Heart left ventricle (tissue), 13 donors: ENCODE measurements around the gene ANKRD29.

Experiments used
- POLR2A ChIP-seq, 2 donors: fragments of 450-650 bp; IDR thresholded peaks; one replicate each; pipeline ENCODE4 v1.6.1; 2017; ENCODE audit warnings: antibody characterized with exemption in 2 of 2, mild to moderate bottlenecking in 2 of 2, moderate library complexity in 2 of 2
- TF ChIP-seq, protein P1 (sequence below), 12 donors: fragments of 200-600 bp; sonication (generic) in 4 of 12; IDR thresholded peaks; one replicate each; pipeline versions ENCODE4 v1.5.0 to v1.8.0; 2018 to 2022; ENCODE audit warnings: antibody characterized with exemption in 12 of 12, mild to moderate bottlenecking in 5 of 12
- donor health status: ischemic (EF 13 %, LVEDD 7.1; RV severe dilation, severe dysfunction).
- donor health status: DM: no; HTN: yes; CAD: no.
- donor health status: DM: no; HTN: no; CAD: no.
- donor health status: ischemic (EF 25% LVEDD 6.9; RV normal size, moderate dysfunction).
- donor health status: ischemic (EF 25% LVEDD 5.7; RV mildly dilated, moderate dysfunction).
- donor health status: ischemic (EF 35%, LVEDD 5.7; RV mildly dilated, moderate dysfunction).
- donor health status: nonischemic (EF 11% LVEDD 7.7; RV severe dilation, severe dysfunction).
- donor health status: DM: yes; HTN: yes; CAD: no.
- donor health status: PGD.
- donor health status: ischemic (EF 29% LVEDD 5.4; RV normal size, mild dysfunction).
- donor health status: nonischemic (EF 23%, LVEDD 6.1; RV moderate dilation, normal function).

DNA sequence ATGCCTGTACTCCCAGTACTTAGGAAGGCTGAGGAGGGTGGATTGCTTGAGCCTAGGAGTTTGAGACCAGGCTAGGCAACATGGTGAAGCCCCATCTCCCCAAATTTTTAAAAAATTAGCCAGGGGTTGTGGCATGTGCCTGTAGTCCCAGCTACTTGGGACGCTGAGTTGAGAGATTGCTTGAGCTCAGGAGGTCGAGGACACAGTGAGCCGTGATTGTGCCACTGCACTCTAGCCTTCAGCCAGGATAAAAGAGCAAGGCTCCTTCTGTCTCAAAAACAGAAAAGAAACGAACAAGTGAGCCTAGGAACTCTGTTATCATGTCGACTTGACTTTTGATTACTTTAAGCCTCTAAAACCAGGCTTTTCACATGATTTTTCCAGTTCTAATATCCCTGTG lies 90.1 kb downstream of the ANKRD29 start:
- TF ChIP-seq, protein P1, sequence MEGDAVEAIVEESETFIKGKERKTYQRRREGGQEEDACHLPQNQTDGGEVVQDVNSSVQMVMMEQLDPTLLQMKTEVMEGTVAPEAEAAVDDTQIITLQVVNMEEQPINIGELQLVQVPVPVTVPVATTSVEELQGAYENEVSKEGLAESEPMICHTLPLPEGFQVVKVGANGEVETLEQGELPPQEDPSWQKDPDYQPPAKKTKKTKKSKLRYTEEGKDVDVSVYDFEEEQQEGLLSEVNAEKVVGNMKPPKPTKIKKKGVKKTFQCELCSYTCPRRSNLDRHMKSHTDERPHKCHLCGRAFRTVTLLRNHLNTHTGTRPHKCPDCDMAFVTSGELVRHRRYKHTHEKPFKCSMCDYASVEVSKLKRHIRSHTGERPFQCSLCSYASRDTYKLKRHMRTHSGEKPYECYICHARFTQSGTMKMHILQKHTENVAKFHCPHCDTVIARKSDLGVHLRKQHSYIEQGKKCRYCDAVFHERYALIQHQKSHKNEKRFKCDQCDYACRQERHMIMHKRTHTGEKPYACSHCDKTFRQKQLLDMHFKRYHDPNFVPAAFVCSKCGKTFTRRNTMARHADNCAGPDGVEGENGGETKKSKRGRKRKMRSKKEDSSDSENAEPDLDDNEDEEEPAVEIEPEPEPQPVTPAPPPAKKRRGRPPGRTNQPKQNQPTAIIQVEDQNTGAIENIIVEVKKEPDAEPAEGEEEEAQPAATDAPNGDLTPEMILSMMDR (IDR thresholded peaks at IDR 0.05) = no peak
- TF ChIP-seq POLR2A (IDR thresholded peaks at IDR 0.05) = no peak
